Measurements from ENCODE around the gene PRKCH. TPM values are rescaled to one million over a fixed set of nuclear protein-coding genes. Genes with fewer than 3 reads are reported as not detected.

The PRKCH gene
- total and polyA plus RNA-seq, 9 of the 15 experiments (the other 6 are each of a cell fraction or from before 2014, with no cell fraction given) = 0.61 to 4.4 (median 4.0) TPM

GRCh38 chr14:61428261-61428660 lies 106.9 kb downstream of the PRKCH start:
- no peaks in the 10 kb centered on the region for H3K9me3 ChIP-seq (replicated peaks; ENCODE audit: control insufficient read depth, insufficient read depth, low read depth, low read length)
- ChIA-PET POLR2A (no interaction called here), CTCF (ENCODE audit: low intra/inter-chr PET ratio) (no interaction called here)
- ATAC-seq (no peak), FAIRE-seq (no peak), DNase-seq (ENCODE audit: extremely low read depth in 1 of 4, low spot score in 3 of 4) (no peak)
- H3K9ac ChIP-seq (ENCODE audit: insufficient read depth in 1 of 2, low read depth in 2 of 2, low read length in 2 of 2) = no peak overlapping the region
- no TSS peak for BruUV-seq (replicated peaks)
- H3K4me2 ChIP-seq (ENCODE audit: insufficient read depth, low read length) = no peak overlapping the region
- WGBS (ENCODE audit: insufficient coverage, low coverage, missing lambda C conversion rate) = 10% methylated on average over 2 of the region's 2 CpGs
- in situ Hi-C loops (cut with MboI) (no loop called here), intact Hi-C loops (cut with micrococcal nuclease) (no loop called here)
- no peak overlapping the region for H3K27ac ChIP-seq (ENCODE audit: extremely low read depth, low read depth, low read length)
- H4K20me1 ChIP-seq (replicated peaks; ENCODE audit: control insufficient read depth, insufficient read depth, low read length) = no peaks in the 10 kb centered on the region
- TF ChIP-seq ZNF311 (CRISPR knock-in tag; IDR thresholded peaks at IDR 0.05) = no peak
- H3K79me2 ChIP-seq (ENCODE audit: control insufficient read depth, insufficient read depth, low read length) = no peaks in the 10 kb centered on the region
- no peaks in the 10 kb centered on the region for H3K9me1 ChIP-seq (ENCODE audit: control insufficient read depth, insufficient read depth, low read length)
- H2AFZ ChIP-seq (ENCODE audit: low read depth, low read length) = no peak overlapping the region
- no peaks in the 10 kb centered on the region for H3K36me3 ChIP-seq (ENCODE audit: control insufficient read depth, insufficient read depth, low read length)
- no peaks in the 10 kb centered on the region for H3K4me1 ChIP-seq (replicated peaks in 1 of 2; ENCODE audit: control insufficient read depth in 2 of 2, insufficient read depth in 2 of 2, low read length in 2 of 2)
- H3K4me3 ChIP-seq = no peak overlapping the region
- no peaks in the 10 kb centered on the region for H3K27me3 ChIP-seq (ENCODE audit: control insufficient read depth in 2 of 2, insufficient read depth in 2 of 2, low read length in 2 of 2)

GRCh38 chr14:61429316-61429715 lies 107.9 kb downstream of the PRKCH start:
- Histone ChIP-seq H3K4me3 (no peak overlapping the region), H3K36me3 (ENCODE audit: control insufficient read depth, insufficient read depth, low read length) (no peaks in the 10 kb centered on the region), H3K4me2 (ENCODE audit: insufficient read depth, low read length) (no peak overlapping the region), H3K27me3 (ENCODE audit: control insufficient read depth in 2 of 2, insufficient read depth in 2 of 2, low read length in 2 of 2) (no peaks in the 10 kb centered on the region), H3K9ac (ENCODE audit: insufficient read depth in 1 of 2, low read depth in 2 of 2, low read length in 2 of 2) (no peak overlapping the region), H3K4me1 (replicated peaks in 1 of 2; ENCODE audit: control insufficient read depth in 2 of 2, insufficient read depth in 2 of 2, low read length in 2 of 2) (no peaks in the 10 kb centered on the region), H2AFZ (ENCODE audit: low read depth, low read length) (no peak overlapping the region), H3K27ac (ENCODE audit: extremely low read depth, low read depth, low read length) (no peak overlapping the region), H3K9me3 (replicated peaks; ENCODE audit: control insufficient read depth, insufficient read depth, low read depth, low read length) (no peaks in the 10 kb centered on the region), H3K9me1 (ENCODE audit: control insufficient read depth, insufficient read depth, low read length) (no peaks in the 10 kb centered on the region), H3K79me2 (ENCODE audit: control insufficient read depth, insufficient read depth, low read length) (no peaks in the 10 kb centered on the region), H4K20me1 (replicated peaks; ENCODE audit: control insufficient read depth, insufficient read depth, low read length) (no peaks in the 10 kb centered on the region)
- intact Hi-C loops (cut with micrococcal nuclease) (no loop called here), in situ Hi-C loops (cut with MboI) (no loop called here)
- ATAC-seq = no peak
- POLR2A ChIA-PET = no interaction called here
- 26% methylated on average over 2 of the region's 2 CpGs for WGBS (ENCODE audit: insufficient coverage, low coverage, missing lambda C conversion rate)
- CTCF ChIA-PET (ENCODE audit: low intra/inter-chr PET ratio) = no interaction called here
- FAIRE-seq = no peak
- no TSS peak for BruUV-seq (replicated peaks)
- no peak for DNase-seq (ENCODE audit: extremely low read depth in 1 of 4, low spot score in 3 of 4)
- TF ChIP-seq SRSF9 (IDR thresholded peaks at IDR 0.05; ENCODE audit: borderline replicate concordance, low read depth, low read length) (no peak), NFE2 (IDR thresholded peaks at IDR 0.05; ENCODE audit: low read depth) (no peak), RBM17 (IDR thresholded peaks at IDR 0.05; ENCODE audit: borderline replicate concordance, low read depth, low read length) (no peak), TCF15 (CRISPR knock-in tag; IDR thresholded peaks at IDR 0.05) (no peak), SLC30A9 (CRISPR knock-in tag; IDR thresholded peaks at IDR 0.05) (no peak), TSHZ1 (CRISPR knock-in tag; IDR thresholded peaks at IDR 0.05) (no peak), FOSL1 (tag; conservative IDR thresholded peaks at IDR 0.05) (no peak), ZNF507 (tag; conservative IDR thresholded peaks at IDR 0.05) (no peak), PHTF2 (CRISPR knock-in tag; IDR thresholded peaks at IDR 0.05) (no peak), CLOCK (CRISPR knock-in tag; IDR thresholded peaks at IDR 0.05; ENCODE audit: borderline replicate concordance) (no peak)
